Right forelimb (tissue), 1 donor: ENCODE measurements around the gene NUDT5.

Source experiments
- DNase-seq: peaks from one replicate; pipeline ENCODE4 v3.0.0-alpha.2; 2018

Gene NUDT5

DNA sequence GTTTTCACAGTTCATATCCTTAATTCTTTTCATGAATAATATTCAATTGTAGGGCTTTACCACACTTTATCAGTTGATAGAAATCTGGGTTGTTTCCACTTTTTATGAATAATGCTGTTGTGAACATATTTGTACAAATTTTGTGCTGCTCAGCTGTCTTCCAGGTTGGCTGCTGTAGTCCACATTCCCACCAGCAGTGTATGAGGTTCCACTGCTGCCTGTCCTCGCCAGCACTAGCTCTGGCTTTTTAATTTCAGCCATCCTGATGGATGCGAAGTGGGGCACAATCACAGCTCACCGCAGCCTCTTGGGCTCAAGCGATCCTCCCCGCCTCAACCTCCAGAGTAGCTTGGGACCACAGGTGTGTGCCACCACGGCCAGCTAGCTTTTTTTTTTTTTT, 32.8 kb downstream of the NUDT5 start:
- no peak for DNase-seq

GRCh38 chr10:12160664-12161063, 35.0 kb downstream of the NUDT5 start:
- no peak for DNase-seq

DNA sequence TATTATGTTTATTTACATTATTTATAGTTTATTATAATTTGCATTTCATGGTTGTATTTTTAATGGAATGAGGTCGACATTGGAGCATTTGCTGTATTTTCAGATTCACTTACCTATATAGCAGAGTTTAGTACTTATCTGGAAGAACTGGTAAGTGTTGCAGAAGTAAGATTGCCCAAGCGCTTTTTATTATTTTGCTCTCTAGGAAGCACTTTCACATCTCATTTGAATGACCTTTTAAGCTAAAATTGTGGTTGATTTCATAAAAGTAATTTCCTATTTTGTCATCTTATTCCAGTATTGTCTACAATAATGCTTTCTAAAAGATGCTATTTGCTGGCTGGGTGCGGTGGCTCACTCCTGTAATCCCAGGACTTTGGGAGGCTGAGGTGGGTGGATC, 37.6 kb downstream of the NUDT5 start:
- no peak for DNase-seq

DNA sequence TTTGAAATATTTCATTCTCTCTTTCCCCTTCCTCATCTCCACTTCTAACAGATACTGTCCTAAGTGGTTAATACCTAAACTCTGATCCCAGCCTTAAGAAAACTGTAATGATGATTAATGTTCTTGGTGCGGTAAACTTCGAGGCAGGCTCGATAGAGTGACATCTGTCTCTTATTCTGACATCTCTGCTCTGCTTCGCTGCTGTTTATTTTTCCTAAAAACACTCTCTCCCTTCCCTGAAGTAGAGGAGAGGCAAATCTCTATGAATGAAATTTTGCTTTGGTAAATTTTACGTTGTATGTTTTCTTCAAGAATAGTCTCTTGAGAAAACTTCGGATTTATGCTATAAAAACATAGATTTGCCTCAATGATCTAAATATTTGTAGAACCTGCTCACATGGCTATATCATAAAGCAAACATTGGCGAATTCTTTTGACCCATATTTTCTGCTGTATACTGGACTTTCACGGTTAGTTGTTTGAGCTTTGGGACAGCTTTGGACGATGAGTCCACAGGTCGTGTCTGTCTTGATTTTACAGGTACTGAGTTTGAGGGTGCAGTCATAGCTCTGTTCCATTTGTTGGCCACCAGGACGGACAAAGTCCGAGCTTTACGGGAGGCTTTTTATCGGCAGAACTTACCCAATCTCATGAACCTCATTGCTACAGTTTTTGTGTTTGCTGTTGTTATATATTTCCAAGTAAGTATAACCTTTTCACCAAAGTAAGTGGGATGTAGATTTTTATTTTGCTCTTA, 39.1 kb downstream of the NUDT5 start:
- no peak for DNase-seq

- no peak for DNase-seq
Observed at GRCh38 chr10:12154516-12154915, 41.2 kb downstream of the NUDT5 start.

GRCh38 chr10:12150163-12150562, 45.5 kb downstream of the NUDT5 start:
- DNase-seq = no peak

DNA sequence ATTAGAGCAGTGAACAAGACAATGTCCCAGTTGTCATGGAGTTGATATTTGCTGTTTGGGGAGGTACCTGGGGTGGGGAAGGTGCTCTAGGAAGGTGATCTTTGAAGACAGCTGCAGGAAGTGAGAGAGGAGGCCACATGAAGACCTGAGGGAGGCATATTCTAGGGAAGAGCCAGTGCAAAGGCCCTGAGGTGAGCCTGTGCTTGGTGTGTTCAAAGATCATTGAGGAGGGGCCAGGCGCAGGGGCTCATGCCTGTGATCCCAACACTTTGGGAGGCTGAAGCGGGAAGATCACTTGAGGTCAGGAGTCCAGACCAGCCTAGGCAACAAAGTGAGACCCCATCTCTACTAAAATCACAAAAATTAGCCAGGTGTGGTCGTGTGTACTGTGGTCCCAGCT, 51.2 kb downstream of the NUDT5 start:
- DNase-seq = no peak

GRCh38 chr10:12140038-12140437, 55.7 kb downstream of the NUDT5 start:
- DNase-seq = no peak

DNA sequence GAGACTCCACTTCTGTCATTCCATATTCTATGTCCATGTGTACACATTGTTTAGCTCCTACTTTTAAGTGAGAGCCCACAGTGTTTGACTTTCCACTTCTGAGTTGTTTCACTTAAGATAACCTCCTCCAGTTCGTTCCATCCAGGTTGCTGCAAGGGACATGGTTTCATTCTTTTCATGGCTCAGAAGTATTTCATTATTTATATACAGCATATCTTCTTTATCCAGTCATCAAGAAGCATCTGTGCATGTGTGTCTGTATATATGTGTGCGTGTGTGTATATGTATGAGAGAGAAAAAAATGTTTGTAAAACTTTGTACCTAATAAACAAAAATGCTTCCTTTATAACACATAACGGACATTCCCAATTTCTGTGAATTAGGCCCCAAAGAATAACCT, 60.1 kb downstream of the NUDT5 start:
- no peak for DNase-seq

GRCh38 chr10:12130237-12130872, 65.3 kb downstream of the NUDT5 start:
- no peak for DNase-seq

- DNase-seq = peak; percentile 97
Observed at GRCh38 chr10:12129222-12130111, 66.2 kb downstream of the NUDT5 start, which contains the start of gene SEC61A2. Gene SEC61A2 (plus strand): TSS chr10:12129677. CDS start chr10:12129788, 111 bp downstream.

- no peak for DNase-seq
Observed at GRCh38 chr10:12121673-12122072, 74.0 kb downstream of the NUDT5 start.
